Measurements from ENCODE around the gene CCDC136. TPM values are rescaled to one million over a fixed set of nuclear protein-coding genes. Genes with fewer than 3 reads are reported as not detected.

The CCDC136 gene
- total RNA-seq, 1 donor from 2014 or later: 39.1 TPM

- peaks cover 11% of the 10 kb centered on the region for H3K4me1 Mint-ChIP-seq
- H3K27me3 Mint-ChIP-seq (ENCODE audit: low read depth): peaks cover 16% of the 10 kb centered on the region
- DNase-seq (ENCODE audit: low spot score in 2 of 2, unreplicated experiment in 2 of 2): no peak
- no peak overlapping the region for H3K4me3 Mint-ChIP-seq
- H3K36me3 Mint-ChIP-seq: peaks cover 20% of the 10 kb centered on the region
- TF ChIP-seq CTCF (IDR thresholded peaks at IDR 0.05; ENCODE audit: unreplicated experiment): no peak
- H3K9me3 Mint-ChIP-seq: no peaks in the 10 kb centered on the region
- H3K27ac Mint-ChIP-seq: no peak overlapping the region
Observed at GRCh38 chr7:128794436-128794835, 2.7 kb downstream of the CCDC136 start.

DNA sequence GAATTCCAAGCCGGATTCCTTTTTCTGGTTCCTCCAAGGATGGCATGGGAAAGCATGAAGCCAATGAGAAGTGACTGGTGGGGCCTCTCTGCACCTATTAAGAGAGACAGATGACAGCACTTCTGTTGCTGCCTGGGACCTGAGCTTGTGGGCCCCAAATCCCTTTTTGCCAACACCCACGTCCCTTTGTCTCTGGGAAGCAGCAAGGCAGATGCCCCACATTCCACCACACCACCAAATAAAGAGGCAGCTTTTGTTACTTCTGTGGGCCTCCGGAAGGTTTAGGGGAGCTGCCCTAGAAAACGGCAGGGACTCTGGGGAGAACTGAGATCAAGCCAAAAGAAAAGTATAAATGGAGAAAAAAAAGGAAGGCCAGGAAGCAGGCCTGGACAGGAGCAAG is 3.4 kb downstream of the CCDC136 start:
- Mint-ChIP-seq H3K27ac (no peak overlapping the region), H3K4me1 (peaks cover 11% of the 10 kb centered on the region), H3K4me3 (no peak overlapping the region), H3K9me3 (no peaks in the 10 kb centered on the region), H3K36me3 (peaks cover 20% of the 10 kb centered on the region), H3K27me3 (ENCODE audit: low read depth) (peaks cover 12% of the 10 kb centered on the region)
- no peak for TF ChIP-seq CTCF (IDR thresholded peaks at IDR 0.05; ENCODE audit: unreplicated experiment)
- DNase-seq (ENCODE audit: low spot score in 2 of 2, unreplicated experiment in 2 of 2): no peak

DNA sequence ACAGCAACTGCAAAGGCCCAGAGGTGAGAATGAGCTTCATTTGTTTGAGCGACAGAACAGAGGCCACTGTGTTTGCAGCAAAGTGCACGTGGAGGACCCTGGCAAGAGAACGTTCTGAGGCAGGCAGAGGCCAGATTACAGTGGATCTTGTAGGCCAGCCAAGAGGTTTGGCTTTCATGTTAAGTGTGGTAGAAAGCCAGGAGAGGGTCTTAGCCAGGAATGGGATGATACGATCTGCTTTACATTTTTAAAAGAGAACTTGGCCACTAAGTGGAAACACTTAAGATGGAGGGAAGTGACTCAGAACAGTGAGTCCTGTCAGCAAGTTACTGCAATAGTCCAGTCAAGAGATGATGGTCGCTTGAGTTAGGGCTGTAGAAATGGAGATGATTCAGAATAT is 4.6 kb downstream of the CCDC136 start:
- Mint-ChIP-seq H3K27me3 (ENCODE audit: low read depth) (peaks cover 8% of the 10 kb centered on the region), H3K27ac (no peak overlapping the region), H3K4me3 (no peak overlapping the region), H3K9me3 (no peaks in the 10 kb centered on the region), H3K4me1 (peaks cover 6% of the 10 kb centered on the region), H3K36me3 (peaks cover 26% of the 10 kb centered on the region)
- TF ChIP-seq CTCF (IDR thresholded peaks at IDR 0.05; ENCODE audit: unreplicated experiment): no peak
- DNase-seq (ENCODE audit: low spot score in 2 of 2, unreplicated experiment in 2 of 2): no peak

DNA sequence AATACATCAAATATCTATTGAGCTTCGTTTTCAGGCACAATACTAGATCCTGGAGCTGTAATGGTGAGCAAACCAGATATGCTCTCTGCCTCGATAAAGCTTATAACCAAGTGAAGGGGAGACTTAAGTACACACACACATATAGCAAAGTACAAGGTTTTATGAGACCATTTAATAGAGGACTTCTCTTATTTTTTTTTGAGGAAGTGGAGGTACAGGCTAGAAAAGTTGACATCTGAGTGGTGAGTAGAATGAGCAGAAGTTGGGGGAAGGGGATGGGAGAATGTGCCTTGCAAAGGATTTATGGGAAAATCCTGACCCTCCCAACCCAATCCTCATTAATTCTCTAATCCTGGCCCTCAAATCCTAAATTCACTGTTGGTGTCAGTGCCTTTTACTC is 7.7 kb downstream of the CCDC136 start:
- no peak for DNase-seq (ENCODE audit: low spot score in 2 of 2, unreplicated experiment in 2 of 2)
- no peak for TF ChIP-seq CTCF (IDR thresholded peaks at IDR 0.05; ENCODE audit: unreplicated experiment)
- no peak overlapping the region for H3K4me3 Mint-ChIP-seq
- no peak overlapping the region for H3K27ac Mint-ChIP-seq
- H3K9me3 Mint-ChIP-seq: no peaks in the 10 kb centered on the region
- no peaks in the 10 kb centered on the region for H3K4me1 Mint-ChIP-seq
- H3K27me3 Mint-ChIP-seq (ENCODE audit: low read depth): no peaks in the 10 kb centered on the region
- peaks cover 23% of the 10 kb centered on the region for H3K36me3 Mint-ChIP-seq

DNA sequence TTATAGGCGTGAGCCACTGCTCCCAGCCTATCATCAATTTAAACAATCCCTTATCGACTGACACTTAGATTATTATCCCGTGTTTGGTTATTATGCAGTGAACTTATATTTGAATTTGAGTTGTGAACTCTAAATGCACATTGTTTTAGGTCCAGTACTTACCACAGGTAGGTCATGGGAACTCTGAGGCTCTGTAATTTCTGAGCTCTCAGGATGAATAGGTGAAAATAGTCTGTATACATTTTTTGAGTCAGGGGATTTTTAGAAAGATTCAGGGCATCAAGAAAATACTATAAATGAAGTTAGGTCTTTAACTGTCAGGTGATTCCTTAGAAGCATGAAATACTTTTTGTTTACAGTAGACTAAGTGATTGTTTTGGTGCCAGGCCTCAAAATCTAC is 8.8 kb downstream of the CCDC136 start:
- Mint-ChIP-seq H3K4me1 (no peaks in the 10 kb centered on the region), H3K9me3 (no peaks in the 10 kb centered on the region), H3K36me3 (peaks cover 20% of the 10 kb centered on the region), H3K4me3 (no peak overlapping the region), H3K27ac (no peak overlapping the region), H3K27me3 (ENCODE audit: low read depth) (no peaks in the 10 kb centered on the region)
- TF ChIP-seq CTCF (IDR thresholded peaks at IDR 0.05; ENCODE audit: unreplicated experiment): no peak
- no peak for DNase-seq (ENCODE audit: low spot score in 2 of 2, unreplicated experiment in 2 of 2)

DNA sequence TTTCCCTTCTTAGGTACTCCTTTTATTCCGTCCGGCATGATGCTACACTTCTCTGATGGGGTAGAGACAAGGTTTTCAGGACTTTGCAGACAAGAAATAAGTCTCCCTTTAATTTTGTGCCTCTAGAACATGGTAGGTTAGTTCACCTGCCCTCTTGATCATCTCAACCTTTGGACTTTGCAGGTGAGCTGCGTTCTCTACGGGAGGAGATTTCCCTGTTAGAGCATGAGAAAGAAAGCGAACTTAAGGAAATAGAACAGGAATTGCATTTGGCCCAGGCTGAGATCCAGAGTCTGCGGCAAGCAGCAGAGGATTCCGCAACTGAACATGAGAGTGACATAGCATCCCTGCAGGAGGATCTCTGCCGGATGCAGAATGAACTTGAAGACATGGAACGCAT is 9.2 kb downstream of the CCDC136 start:
- no peaks in the 10 kb centered on the region for H3K9me3 Mint-ChIP-seq
- H3K27ac Mint-ChIP-seq: no peak overlapping the region
- no peaks in the 10 kb centered on the region for H3K4me1 Mint-ChIP-seq

More for the DNA sequence above, 9.2 kb downstream of the CCDC136 start:
- no peaks in the 10 kb centered on the region for H3K27me3 Mint-ChIP-seq (ENCODE audit: low read depth)
- DNase-seq (ENCODE audit: low spot score in 2 of 2, unreplicated experiment in 2 of 2): no peak
- H3K4me3 Mint-ChIP-seq: no peak overlapping the region
- peaks cover 21% of the 10 kb centered on the region for H3K36me3 Mint-ChIP-seq
- TF ChIP-seq CTCF (IDR thresholded peaks at IDR 0.05; ENCODE audit: unreplicated experiment): no peak
